Measurements from ENCODE around the gene CTTN. TPM values are rescaled to one million over a fixed set of nuclear protein-coding genes. Genes with fewer than 3 reads are reported as not detected.
A peak's percentile ranks its signal among the peaks of the same experiment; 100 is the strongest.

The CTTN gene
- total and polyA plus RNA-seq, 12 donors, result 68.5 to 173 (median 146) TPM

- Histone ChIP-seq H3K4me1 (peaks cover 0 to 12% (median 0%) of the 10 kb centered on the region in 9 donors), H3K27me3 (peaks cover 0 to 4% (median 0%) of the 10 kb centered on the region in 7 donors), H3K9me3 (no peaks in the 10 kb centered on the region), H3K27ac (no peak overlapping the region), H3K36me3 (no peaks in the 10 kb centered on the region), H3K4me3 (no peak overlapping the region)
- TF ChIP-seq CTCF (IDR thresholded peaks at IDR 0.05), result peak in 3 of 9 donors; percentile 9 to 30 (median 22)
- WGBS, 2 donors, result 38 to 49% methylated on average over 7 of the region's 7 CpGs
- DNase-seq, result no peak
- ATAC-seq, result no peak
- intact Hi-C loops (cut with DNase I), result no loop called here
These were observed 72.9 kb downstream of the CTTN start for GRCh38 chr11:70471254-70471653.

- no peaks in the 10 kb centered on the region for H3K9me3 ChIP-seq
- intact Hi-C loops (cut with DNase I), result no loop called here
- H3K36me3 ChIP-seq, result no peaks in the 10 kb centered on the region
- ATAC-seq (no peak), DNase-seq (no peak)
- peaks cover 0 to 4% (median 0%) of the 10 kb centered on the region in 7 donors for H3K27me3 ChIP-seq
- no peak for TF ChIP-seq CTCF (IDR thresholded peaks at IDR 0.05)
- no peak overlapping the region for H3K4me3 ChIP-seq
- H3K4me1 ChIP-seq, result peaks cover 0 to 13% (median 0%) of the 10 kb centered on the region in 9 donors
- 93 to 94% methylated on average over 9 of the region's 9 CpGs for WGBS, 2 donors
- no peak overlapping the region for H3K27ac ChIP-seq
These were observed 73.9 kb downstream of the CTTN start for GRCh38 chr11:70472240-70472639.

GRCh38 chr11:70473186-70473872 is 75.0 kb downstream of the CTTN start:
- no peaks in the 10 kb centered on the region for H3K36me3 ChIP-seq
- H3K4me3 ChIP-seq, result no peak overlapping the region
- no peak for ATAC-seq

More at GRCh38 chr11:70473186-70473872, 75.0 kb downstream of the CTTN start:
- Histone ChIP-seq H3K9me3 (no peaks in the 10 kb centered on the region), H3K27ac (no peak overlapping the region), H3K27me3 (peaks cover 0 to 4% (median 0%) of the 10 kb centered on the region in 7 donors), H3K4me1 (peaks cover 0 to 24% (median 6%) of the 10 kb centered on the region in 9 donors)
- intact Hi-C loops (cut with DNase I), result no loop called here
- WGBS, 2 donors, result 89 to 93% methylated on average over 22 of the region's 22 CpGs
- no peak for TF ChIP-seq CTCF (IDR thresholded peaks at IDR 0.05)
- DNase-seq, result no peak
